Measurements from ENCODE around the gene FCRL6.
A peak's percentile ranks its signal among the peaks of the same experiment; 100 is the strongest.

Gene FCRL6

DNA sequence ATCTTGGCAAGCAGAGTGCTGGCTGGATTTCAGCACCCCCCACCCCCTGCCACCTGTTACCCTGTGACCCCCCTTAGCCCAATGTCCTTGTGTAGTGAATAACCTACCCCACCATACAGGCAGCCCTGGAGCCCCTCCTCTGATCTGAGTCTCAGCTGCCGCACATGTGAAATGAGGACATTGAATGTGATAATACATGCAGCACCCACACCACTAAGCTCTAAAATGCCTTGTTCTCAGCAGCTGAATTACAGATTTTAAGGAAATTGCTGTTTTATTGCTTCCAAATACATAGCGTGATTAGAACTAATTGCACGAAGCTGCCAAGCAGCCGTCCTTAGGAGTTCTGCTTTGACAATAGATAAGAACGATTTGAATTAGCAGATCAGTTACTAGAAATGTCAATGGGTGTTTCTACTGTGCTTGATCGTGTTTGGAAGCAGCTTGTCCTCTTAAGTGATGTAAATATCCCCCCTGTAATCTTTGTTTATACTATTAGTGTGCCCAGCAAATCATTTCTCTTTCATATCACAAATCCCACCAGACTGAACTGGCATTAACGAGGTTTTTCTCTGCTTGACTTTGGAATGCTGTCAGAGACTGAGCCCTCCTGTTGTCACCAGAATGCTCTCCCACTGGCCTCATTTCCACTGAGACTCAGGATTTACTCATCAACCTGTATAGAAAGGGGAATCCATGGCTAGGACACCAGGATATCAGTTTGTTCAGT is 29.4 kb downstream of the FCRL6 start:
- FAIRE-seq (no peak), DNase-seq (ENCODE audit: insufficient read length, low spot score) (no peak)

- DNase-seq (ENCODE audit: insufficient read length, low spot score), result no peak
- FAIRE-seq, result no peak
Observed at GRCh38 chr1:159832309-159832708, 30.1 kb downstream of the FCRL6 start.

GRCh38 chr1:159835356-159835755 is 33.2 kb downstream of the FCRL6 start:
- no peak for DNase-seq (ENCODE audit: insufficient read length, low spot score)
- no peak for FAIRE-seq

DNA sequence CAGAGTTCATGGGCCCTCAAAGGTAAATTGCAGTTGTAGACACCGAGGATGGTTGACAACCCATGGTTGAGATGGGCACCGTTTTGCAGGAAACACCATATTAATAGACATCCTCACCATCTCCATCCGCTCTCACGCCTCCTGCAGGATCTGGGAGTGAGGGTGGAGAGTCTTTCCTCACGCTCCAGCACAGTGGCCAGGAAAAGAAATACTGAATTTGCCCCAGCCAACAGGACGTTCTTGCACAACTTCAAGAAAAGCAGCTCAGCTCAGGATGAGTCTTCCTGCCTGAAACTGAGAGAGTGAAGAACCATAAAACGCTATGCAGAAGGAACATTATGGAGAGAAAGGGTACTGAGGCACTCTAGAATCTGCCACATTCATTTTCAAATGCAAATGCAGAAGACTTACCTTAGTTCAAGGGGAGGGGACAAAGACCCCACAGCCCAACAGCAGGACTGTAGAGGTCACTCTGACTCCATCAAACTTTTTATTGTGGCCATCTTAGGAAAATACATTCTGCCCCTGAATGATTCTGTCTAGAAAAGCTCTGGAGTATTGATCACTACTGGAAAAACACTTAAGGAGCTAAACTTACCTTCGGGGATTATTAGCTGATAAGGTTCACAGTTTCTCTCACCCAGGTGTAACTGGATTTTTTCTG is 33.8 kb downstream of the FCRL6 start:
- FAIRE-seq (no peak), DNase-seq (ENCODE audit: insufficient read length, low spot score) (no peak)

DNA sequence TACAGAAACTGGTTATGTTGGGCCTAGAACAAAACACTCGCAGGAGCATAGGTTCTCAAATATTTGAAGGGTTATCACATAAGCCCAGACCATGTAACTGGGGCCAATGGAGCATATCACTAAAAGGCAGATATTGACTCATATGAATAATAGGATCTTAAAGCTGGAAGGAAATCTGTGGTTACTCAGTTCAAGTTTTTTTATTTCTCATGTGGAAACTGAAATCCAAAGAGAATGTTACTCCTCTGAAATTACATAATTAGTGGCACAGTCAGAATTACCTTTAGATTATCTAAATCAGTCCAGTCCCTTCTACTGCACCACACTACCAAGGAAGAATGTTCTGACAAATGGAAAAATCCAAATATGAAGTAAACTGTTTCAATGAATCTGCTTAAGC is 36.6 kb downstream of the FCRL6 start:
- no peak for DNase-seq (ENCODE audit: insufficient read length, low spot score)
- FAIRE-seq, result no peak

- DNase-seq (ENCODE audit: insufficient read length, low spot score) (peak; percentile 43), FAIRE-seq (peak; percentile 68)
Observed at GRCh38 chr1:159839116-159839849, 37.1 kb downstream of the FCRL6 start.

GRCh38 chr1:159841749-159842148 is 39.6 kb downstream of the FCRL6 start:
- no peak for FAIRE-seq
- no peak for DNase-seq (ENCODE audit: insufficient read length, low spot score)

- DNase-seq (ENCODE audit: insufficient read length, low spot score), result no peak
- FAIRE-seq, result no peak
Observed at GRCh38 chr1:159843459-159843858, 41.3 kb downstream of the FCRL6 start.

DNA sequence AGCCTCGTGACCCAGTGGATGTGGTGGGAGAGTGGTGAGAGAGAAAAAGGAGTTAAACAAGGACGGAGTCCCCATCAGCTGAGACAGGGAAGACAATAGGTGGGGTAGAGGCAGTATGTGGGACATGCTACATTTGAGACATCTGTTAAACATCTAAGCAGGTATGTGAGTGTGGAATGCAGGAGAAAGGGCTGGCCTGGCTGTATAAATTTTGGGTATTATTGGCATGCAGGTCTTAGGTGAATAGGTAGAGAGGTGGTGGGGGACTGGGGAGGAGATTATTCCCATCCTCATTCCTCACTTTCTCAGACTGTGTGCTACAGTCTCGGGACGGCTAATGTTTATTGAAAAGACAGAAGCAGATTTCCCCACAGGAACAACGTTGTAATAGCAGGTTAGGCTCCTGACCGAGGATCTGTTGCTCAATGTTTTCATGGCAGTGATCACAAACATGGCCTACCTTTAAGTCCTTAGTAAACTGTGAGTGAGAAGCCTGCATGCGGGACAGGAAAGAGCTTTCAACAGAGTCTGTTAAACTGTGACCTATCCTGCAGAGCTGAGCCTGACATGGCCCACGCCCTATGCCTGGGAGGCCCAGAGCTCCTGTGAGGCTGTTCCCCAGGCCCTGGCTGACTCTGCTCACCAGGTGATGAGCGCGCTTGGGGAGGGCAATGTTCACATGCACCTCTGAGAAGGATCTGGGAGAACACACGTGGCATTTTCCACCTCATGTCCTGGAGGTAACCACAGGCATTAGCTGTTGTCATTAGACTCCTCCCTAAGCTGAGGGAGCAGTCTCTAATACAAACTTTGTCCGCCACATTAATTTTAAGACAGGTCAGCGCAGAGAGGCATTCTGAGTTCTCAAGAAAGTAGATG is 43.8 kb downstream of the FCRL6 start:
- no peak for FAIRE-seq

GRCh38 chr1:159847231-159847630 is 45.1 kb downstream of the FCRL6 start:
- FAIRE-seq, result no peak
- DNase-seq (ENCODE audit: insufficient read length, low spot score), result no peak

More for the DNA sequence above, 43.8 kb downstream of the FCRL6 start:
- DNase-seq (ENCODE audit: insufficient read length, low spot score), result no peak

DNA sequence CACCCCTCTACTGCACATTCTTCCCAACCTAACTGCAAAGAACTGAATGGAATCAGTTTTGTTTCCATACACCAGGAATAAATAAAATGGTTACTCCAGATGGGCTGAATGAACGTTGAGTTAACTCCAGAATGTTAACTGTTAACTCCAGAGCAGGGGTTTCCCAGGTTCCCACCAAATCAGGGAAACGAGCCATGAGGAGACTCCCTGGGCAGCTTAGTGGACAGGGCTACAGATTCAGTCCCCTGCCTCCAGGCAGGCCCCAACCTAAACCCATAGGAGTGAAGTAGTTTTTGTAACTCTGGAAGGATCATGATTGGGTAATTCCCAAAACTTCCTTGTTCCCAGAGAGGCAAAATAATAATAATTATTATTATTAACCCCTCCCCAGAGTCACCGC is 46.2 kb downstream of the FCRL6 start:
- FAIRE-seq (no peak), DNase-seq (ENCODE audit: insufficient read length, low spot score) (no peak)

- DNase-seq (ENCODE audit: insufficient read length, low spot score) (no peak), FAIRE-seq (no peak)
Observed at GRCh38 chr1:159849626-159850366, 47.6 kb downstream of the FCRL6 start.

- FAIRE-seq (no peak), DNase-seq (ENCODE audit: insufficient read length, low spot score) (no peak)
Observed at GRCh38 chr1:159851407-159851806, 49.2 kb downstream of the FCRL6 start.

DNA sequence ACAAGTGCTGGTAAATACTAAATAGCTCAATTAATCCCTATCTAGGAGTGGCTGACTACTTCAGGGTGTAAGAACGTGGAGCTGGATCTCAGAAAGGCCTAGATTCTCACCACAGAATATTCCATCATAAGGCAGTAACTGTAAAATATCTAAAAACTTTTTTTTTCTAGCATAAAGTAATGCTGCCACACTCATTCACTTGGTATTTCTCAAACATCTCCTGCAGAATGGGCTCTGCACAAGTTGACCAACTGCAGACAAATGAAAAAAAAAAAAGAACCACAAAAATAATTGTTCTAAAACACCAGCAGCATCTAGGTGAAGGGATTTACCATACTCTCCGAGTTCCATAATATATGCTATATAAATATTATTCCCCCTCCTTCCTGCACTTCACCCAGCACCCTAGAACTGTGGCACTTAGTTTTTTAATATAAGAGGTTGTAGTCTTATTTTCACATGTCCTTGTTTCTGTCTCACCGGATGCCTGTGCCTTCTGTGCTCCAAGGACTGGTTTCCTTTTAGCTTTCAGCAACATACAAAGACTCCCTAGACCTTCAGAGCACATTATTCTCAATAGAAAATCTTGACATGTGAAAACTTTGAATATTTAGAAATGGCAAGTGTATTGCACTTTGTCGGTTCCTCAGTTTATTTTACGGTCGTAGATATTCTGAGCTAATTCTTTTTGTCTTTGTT is 51.4 kb downstream of the FCRL6 start:
- FAIRE-seq (no peak), DNase-seq (ENCODE audit: insufficient read length, low spot score) (no peak)

GRCh38 chr1:159854116-159854692 is 52.0 kb downstream of the FCRL6 start:
- FAIRE-seq, result no peak
- DNase-seq (ENCODE audit: insufficient read length, low spot score), result no peak

DNA sequence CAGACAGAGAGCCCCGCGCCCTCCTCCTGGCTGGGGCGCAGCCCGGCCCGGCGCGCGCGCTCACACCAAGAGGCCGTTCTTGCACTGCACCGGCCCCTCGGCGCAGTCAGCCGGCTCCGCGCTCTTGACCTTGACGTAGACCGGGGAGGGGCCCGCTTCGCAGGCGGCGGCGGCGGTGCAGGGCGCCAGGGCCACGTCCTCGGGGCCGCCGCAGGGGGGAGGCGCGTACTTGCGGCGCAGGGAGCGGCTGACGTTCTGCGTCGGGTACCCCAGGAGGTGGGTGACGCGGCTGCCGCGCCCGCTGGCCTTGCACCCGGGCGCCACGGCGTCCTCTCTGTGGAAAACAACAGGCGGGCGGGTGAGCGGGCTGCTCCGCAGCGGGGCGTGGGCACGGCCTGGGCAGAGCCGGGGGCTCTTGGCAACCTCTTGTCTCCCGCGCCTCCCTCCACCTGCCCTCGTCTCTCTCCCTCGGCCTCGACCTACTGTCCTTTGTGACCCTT is 52.6 kb downstream of the FCRL6 start:
- FAIRE-seq (no peak), DNase-seq (ENCODE audit: insufficient read length, low spot score) (peak; percentile 59)

DNA sequence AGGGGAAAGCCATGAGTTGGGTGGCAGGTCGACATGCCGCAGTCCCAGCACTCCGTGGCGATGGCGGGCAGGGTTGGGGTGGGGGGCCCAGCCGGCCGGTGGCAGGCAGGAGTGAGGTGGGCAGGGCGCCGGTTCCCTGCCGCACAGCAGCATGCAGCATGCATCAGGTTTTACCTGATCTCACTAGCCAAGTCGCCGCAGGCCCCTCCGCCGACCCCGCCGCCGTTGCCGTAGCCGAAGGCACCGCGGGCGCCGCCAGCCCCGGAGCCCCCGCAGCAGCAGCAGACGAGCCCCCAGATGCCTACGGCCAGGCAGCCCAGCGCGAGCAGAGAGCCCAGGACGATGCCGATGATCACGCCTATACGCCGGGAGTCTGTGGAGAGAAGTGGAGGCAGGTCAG is 53.5 kb downstream of the FCRL6 start:
- no peak for DNase-seq (ENCODE audit: insufficient read length, low spot score)
- no peak for FAIRE-seq

DNA sequence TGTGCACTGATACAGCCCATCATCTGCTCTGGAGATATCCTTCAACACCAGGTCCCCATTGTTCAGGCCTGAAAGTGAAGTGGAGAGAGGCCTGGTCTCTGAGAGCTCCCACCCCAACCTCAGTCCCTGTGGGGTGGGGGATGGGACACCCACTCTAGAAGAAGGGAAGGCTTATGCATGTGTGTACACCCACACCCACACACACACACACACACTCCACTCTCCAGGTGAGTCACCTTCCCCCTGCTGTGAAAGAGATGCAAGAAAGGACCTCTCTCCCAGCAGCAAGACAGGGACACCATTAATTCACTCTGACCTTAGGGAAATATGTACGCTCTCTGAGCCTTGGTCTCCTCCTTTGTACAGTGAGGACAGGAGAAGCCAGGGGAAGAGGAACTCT is 54.4 kb downstream of the FCRL6 start:
- FAIRE-seq (no peak), DNase-seq (ENCODE audit: insufficient read length, low spot score) (no peak)

DNA sequence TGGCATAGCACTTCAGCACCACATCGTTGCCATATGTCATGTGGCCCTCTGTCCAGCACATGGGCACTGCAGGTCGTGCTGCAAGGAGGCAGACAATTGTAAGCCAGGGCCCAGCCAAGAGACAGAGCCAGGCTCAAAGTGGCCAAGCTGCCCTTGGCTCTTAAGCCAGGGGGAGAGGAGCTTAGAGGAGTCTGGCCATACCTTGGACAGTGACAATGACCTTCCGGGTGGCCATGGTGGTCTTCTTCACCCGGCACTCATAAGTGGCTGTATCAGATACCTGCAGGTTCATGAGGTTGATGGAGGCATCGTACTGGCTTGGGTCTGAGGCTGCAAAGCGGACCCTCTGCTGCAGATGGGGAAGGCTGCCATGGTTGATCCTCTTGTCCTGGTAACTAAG is 55.7 kb downstream of the FCRL6 start:
- DNase-seq (ENCODE audit: insufficient read length, low spot score) (no peak), FAIRE-seq (no peak)
